Measurements from ENCODE around the gene CACNB4.

DNA sequence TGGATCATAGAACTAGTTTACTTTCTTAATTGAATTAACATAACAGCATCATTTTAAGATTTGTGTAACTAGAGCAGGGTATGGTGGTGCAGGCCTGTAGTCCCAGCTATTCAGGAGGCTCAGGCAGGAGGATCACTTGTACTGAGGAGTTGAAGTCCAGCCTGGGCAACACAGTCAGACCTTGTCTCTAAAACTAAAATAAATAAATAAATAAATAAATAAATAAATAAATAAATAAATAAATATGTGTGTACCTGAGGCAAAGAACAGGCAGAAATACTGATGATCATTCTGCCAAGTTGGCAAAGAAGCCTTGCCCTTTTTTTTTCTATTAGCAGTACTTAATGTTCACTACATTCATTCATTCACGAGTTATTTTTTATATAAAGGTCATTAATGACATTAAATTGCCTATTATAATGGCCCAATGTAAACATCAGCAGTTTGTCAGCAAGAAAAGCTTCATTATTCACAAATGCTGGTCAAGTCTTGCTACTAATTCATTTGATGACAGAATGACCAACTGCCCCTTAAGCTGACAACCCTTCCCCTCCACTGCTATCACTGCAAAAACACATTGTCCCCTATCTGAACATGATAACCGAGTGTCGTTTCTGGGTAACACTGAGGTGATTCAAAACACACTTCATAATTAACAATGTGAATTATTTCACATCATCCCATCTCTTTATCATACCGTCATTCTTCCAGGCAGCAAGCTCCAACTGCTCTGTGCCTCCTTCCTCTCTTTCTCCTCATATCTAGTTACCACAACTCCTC is 309.6 kb downstream of the CACNB4 start:
- TF ChIP-seq, protein P1, sequence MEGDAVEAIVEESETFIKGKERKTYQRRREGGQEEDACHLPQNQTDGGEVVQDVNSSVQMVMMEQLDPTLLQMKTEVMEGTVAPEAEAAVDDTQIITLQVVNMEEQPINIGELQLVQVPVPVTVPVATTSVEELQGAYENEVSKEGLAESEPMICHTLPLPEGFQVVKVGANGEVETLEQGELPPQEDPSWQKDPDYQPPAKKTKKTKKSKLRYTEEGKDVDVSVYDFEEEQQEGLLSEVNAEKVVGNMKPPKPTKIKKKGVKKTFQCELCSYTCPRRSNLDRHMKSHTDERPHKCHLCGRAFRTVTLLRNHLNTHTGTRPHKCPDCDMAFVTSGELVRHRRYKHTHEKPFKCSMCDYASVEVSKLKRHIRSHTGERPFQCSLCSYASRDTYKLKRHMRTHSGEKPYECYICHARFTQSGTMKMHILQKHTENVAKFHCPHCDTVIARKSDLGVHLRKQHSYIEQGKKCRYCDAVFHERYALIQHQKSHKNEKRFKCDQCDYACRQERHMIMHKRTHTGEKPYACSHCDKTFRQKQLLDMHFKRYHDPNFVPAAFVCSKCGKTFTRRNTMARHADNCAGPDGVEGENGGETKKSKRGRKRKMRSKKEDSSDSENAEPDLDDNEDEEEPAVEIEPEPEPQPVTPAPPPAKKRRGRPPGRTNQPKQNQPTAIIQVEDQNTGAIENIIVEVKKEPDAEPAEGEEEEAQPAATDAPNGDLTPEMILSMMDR (IDR thresholded peaks at IDR 0.05): no peak
- TF ChIP-seq, protein P2, sequence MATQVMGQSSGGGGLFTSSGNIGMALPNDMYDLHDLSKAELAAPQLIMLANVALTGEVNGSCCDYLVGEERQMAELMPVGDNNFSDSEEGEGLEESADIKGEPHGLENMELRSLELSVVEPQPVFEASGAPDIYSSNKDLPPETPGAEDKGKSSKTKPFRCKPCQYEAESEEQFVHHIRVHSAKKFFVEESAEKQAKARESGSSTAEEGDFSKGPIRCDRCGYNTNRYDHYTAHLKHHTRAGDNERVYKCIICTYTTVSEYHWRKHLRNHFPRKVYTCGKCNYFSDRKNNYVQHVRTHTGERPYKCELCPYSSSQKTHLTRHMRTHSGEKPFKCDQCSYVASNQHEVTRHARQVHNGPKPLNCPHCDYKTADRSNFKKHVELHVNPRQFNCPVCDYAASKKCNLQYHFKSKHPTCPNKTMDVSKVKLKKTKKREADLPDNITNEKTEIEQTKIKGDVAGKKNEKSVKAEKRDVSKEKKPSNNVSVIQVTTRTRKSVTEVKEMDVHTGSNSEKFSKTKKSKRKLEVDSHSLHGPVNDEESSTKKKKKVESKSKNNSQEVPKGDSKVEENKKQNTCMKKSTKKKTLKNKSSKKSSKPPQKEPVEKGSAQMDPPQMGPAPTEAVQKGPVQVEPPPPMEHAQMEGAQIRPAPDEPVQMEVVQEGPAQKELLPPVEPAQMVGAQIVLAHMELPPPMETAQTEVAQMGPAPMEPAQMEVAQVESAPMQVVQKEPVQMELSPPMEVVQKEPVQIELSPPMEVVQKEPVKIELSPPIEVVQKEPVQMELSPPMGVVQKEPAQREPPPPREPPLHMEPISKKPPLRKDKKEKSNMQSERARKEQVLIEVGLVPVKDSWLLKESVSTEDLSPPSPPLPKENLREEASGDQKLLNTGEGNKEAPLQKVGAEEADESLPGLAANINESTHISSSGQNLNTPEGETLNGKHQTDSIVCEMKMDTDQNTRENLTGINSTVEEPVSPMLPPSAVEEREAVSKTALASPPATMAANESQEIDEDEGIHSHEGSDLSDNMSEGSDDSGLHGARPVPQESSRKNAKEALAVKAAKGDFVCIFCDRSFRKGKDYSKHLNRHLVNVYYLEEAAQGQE (IDR thresholded peaks at IDR 0.05; ENCODE audit: insufficient read depth in 1 of 2, low read depth in 2 of 2, low read length in 1 of 2): no peak
- no peak for TF ChIP-seq POLR2AphosphoS5 (IDR thresholded peaks at IDR 0.05; ENCODE audit: low read depth, low read length)

Measured in Panc1 (cell line).